ENCODE measurements around the gene GBA2.

GBA2 gene

GRCh38 chr9:35763803-35764202 is 14.8 kb upstream of the GBA2 start:
- no peak for DNase-seq (ENCODE audit: low spot score)

- no peak for DNase-seq (ENCODE audit: low spot score)
Measured at GRCh38 chr9:35763181-35763580, 14.2 kb upstream of the GBA2 start.

- DNase-seq (ENCODE audit: low spot score): no peak
Measured at GRCh38 chr9:35760651-35761050, 11.6 kb upstream of the GBA2 start.

GRCh38 chr9:35759795-35760194 is 10.8 kb upstream of the GBA2 start:
- DNase-seq (ENCODE audit: low spot score): no peak

- no peak for DNase-seq (ENCODE audit: low spot score)
Measured at GRCh38 chr9:35758475-35759050, 9.5 kb upstream of the GBA2 start.

GRCh38 chr9:35757892-35758275 is 8.9 kb upstream of the GBA2 start:
- no peak for DNase-seq (ENCODE audit: low spot score)

GRCh38 chr9:35757226-35757891 is 8.3 kb upstream of the GBA2 start:
- no peak for DNase-seq (ENCODE audit: low spot score)

GRCh38 chr9:35756275-35757225 is 7.5 kb upstream of the GBA2 start:
- DNase-seq (ENCODE audit: low spot score): peak; percentile 34

- no peak for DNase-seq (ENCODE audit: low spot score)
Measured at GRCh38 chr9:35755071-35755470, 6.0 kb upstream of the GBA2 start.

GRCh38 chr9:35754264-35754663 is 5.2 kb upstream of the GBA2 start, which contains the start of gene MSMP:
TSS of gene MSMP (minus strand) at chr9:35754276. CDS start at chr9:35754129, 147 bp downstream.
- DNase-seq (ENCODE audit: low spot score): no peak

- DNase-seq (ENCODE audit: low spot score): no peak
Measured at GRCh38 chr9:35753466-35753865, 4.4 kb upstream of the GBA2 start.

- DNase-seq (ENCODE audit: low spot score): no peak
Measured at GRCh38 chr9:35750256-35750531, 1.2 kb upstream of the GBA2 start.

GRCh38 chr9:35749515-35750255 is 657 bp upstream of the GBA2 start:
- no peak for DNase-seq (ENCODE audit: low spot score)

GRCh38 chr9:35748242-35748857 is 678 bp downstream of the GBA2 start:
- DNase-seq (ENCODE audit: low spot score): no peak

- DNase-seq (ENCODE audit: low spot score): no peak
Measured at GRCh38 chr9:35746583-35746982, 2.4 kb downstream of the GBA2 start.

- no peak for DNase-seq (ENCODE audit: low spot score)
Measured at GRCh38 chr9:35745569-35745968, 3.5 kb downstream of the GBA2 start.

GRCh38 chr9:35743880-35744518 is 5.0 kb downstream of the GBA2 start:
- DNase-seq (ENCODE audit: low spot score): no peak

- no peak for DNase-seq (ENCODE audit: low spot score)
Measured at GRCh38 chr9:35743452-35743851, 5.6 kb downstream of the GBA2 start.

GRCh38 chr9:35741740-35742139 is 7.3 kb downstream of the GBA2 start:
- no peak for DNase-seq (ENCODE audit: low spot score)

- no peak for DNase-seq (ENCODE audit: low spot score)
Measured at GRCh38 chr9:35740243-35740642, 8.8 kb downstream of the GBA2 start.

- DNase-seq (ENCODE audit: low spot score): no peak
Measured at GRCh38 chr9:35738924-35739323, 10.1 kb downstream of the GBA2 start.

GRCh38 chr9:35738186-35738585 is 10.8 kb downstream of the GBA2 start:
- no peak for DNase-seq (ENCODE audit: low spot score)

Measured in AG08396 (cell line).